Bronchial epithelial cell (primary cell): ENCODE measurements around the gene RNGTT. TPM values are rescaled to one million over a fixed set of nuclear protein-coding genes. Genes with fewer than 3 reads are reported as not detected.

Source experiments
- DNase-seq: peaks from one replicate; pipeline ENCODE4 v3.0.0-alpha.2; 2010; ENCODE audit warnings: low read depth
- FAIRE-seq: peaks from 2 replicates; lab custom pipeline; 2011; peaks lifted over from hg19 to GRCh38; lab: Jason Lieb, UNC
- H3K27me3 ChIP-seq: 2 replicates; pipeline ENCODE4 v1.5.1; 2011; ENCODE audit warnings: low read length; ENCODE audit not compliant: control insufficient read depth, insufficient read depth
- H3K36me3 ChIP-seq: 2 replicates; pipeline ENCODE4 v1.5.1; 2011; ENCODE audit warnings: low read length; ENCODE audit not compliant: control insufficient read depth, insufficient read depth
- H3K4me3 ChIP-seq: 2 replicates; pipeline ENCODE4 v1.5.1; 2011; ENCODE audit warnings: mild to moderate bottlenecking, low read depth, low read length, control low read depth
- CTCF ChIP-seq: IDR thresholded peaks from 2 replicates; pipeline ENCODE4 v1.5.1; 2011; ENCODE audit warnings: mild to moderate bottlenecking, moderate library complexity, low read length, control low read depth, inconsistent platforms; ENCODE audit not compliant: insufficient read depth, severe bottlenecking
- total RNA-seq: library from RNA; depleted of rRNA; stranded (reverse); fragments of >200 nt; gene quantifications from 2 replicates; pipeline ENCODE4 v1.2.1, GENCODE V29; 2014

Gene RNGTT
- total RNA-seq, 1 donor from 2014 or later: 20.8 TPM

- no peaks in the 10 kb centered on the region for H3K27me3 ChIP-seq
- no peaks in the 10 kb centered on the region for H3K36me3 ChIP-seq
- DNase-seq (no peak), FAIRE-seq (no peak)
- H3K4me3 ChIP-seq: no peak overlapping the region
- TF ChIP-seq CTCF: no peak
These were observed 337.0 kb downstream of the RNGTT start for GRCh38 chr6:88626460-88626859.

- FAIRE-seq (no peak), DNase-seq (no peak)
- Histone ChIP-seq H3K4me3 (no peak overlapping the region), H3K27me3 (no peaks in the 10 kb centered on the region), H3K36me3 (no peaks in the 10 kb centered on the region)
- no peak for TF ChIP-seq CTCF
These were observed 339.9 kb downstream of the RNGTT start for GRCh38 chr6:88623531-88623930.

- FAIRE-seq (no peak), DNase-seq (no peak)
- no peaks in the 10 kb centered on the region for H3K36me3 ChIP-seq
- H3K27me3 ChIP-seq: no peaks in the 10 kb centered on the region
- TF ChIP-seq CTCF: no peak
- H3K4me3 ChIP-seq: no peak overlapping the region
These were observed 343.5 kb downstream of the RNGTT start for GRCh38 chr6:88619951-88620350.

GRCh38 chr6:88616380-88616779 is 347.0 kb downstream of the RNGTT start:
- Histone ChIP-seq H3K36me3 (no peaks in the 10 kb centered on the region), H3K27me3 (no peaks in the 10 kb centered on the region), H3K4me3 (no peak overlapping the region)
- FAIRE-seq (no peak), DNase-seq (no peak)
- TF ChIP-seq CTCF: no peak

GRCh38 chr6:88614316-88614877 is 349.0 kb downstream of the RNGTT start:
- no peak for FAIRE-seq
- DNase-seq: no peak
- H3K4me3 ChIP-seq: no peak overlapping the region
- H3K36me3 ChIP-seq: no peaks in the 10 kb centered on the region
- no peaks in the 10 kb centered on the region for H3K27me3 ChIP-seq
- no peak for TF ChIP-seq CTCF

- H3K27me3 ChIP-seq: no peaks in the 10 kb centered on the region
- FAIRE-seq (no peak), DNase-seq (no peak)
- H3K4me3 ChIP-seq: no peak overlapping the region
- no peaks in the 10 kb centered on the region for H3K36me3 ChIP-seq
- TF ChIP-seq CTCF: no peak
These were observed 350.8 kb downstream of the RNGTT start for GRCh38 chr6:88612631-88613030.
